Islet of Langerhans (tissue), 1 donor: ENCODE results near the gene SHROOM1.
A peak's percentile ranks its signal among the peaks of the same experiment; 100 is the strongest.
"Not testable (repeated sequence)": the region's sequence is repeated elsewhere in the genome, so short reads cannot be mapped to it uniquely, and the experiment has no call there.

Experiments
- FAIRE-seq: peaks from one replicate; lab custom pipeline; 2011; peaks lifted over from hg19 to GRCh38; lab: Jason Lieb, UNC

Gene SHROOM1

GRCh38 chr5:132830436-132831094 is at the start of gene SHROOM1:
TSS of gene SHROOM1 (minus strand) at chr5:132830647. CDS start at chr5:132826140, 4,507 bp downstream.
- no peak for FAIRE-seq

GRCh38 chr5:132877938-132878337 is 47.5 kb upstream of the SHROOM1 start:
- no peak for FAIRE-seq

- FAIRE-seq = no peak
Measured at GRCh38 chr5:132877466-132877865, 47.0 kb upstream of the SHROOM1 start.

- FAIRE-seq = no peak
Measured at GRCh38 chr5:132876020-132876759, 45.7 kb upstream of the SHROOM1 start.

- no peak for FAIRE-seq
Measured at GRCh38 chr5:132873930-132874271, 43.5 kb upstream of the SHROOM1 start.

- FAIRE-seq = no peak
Measured at GRCh38 chr5:132873119-132873929, 42.9 kb upstream of the SHROOM1 start, which contains the start of gene LEAP2. TSS of gene LEAP2 (plus strand) at chr5:132873668. CDS start at chr5:132873695, 27 bp downstream.

GRCh38 chr5:132872788-132873118 is 42.3 kb upstream of the SHROOM1 start:
- no peak for FAIRE-seq

GRCh38 chr5:132871459-132872284 is 41.2 kb upstream of the SHROOM1 start:
- FAIRE-seq = no peak

- no peak for FAIRE-seq
Measured at GRCh38 chr5:132870801-132871200, 40.4 kb upstream of the SHROOM1 start.

GRCh38 chr5:132868754-132869153 is 38.3 kb upstream of the SHROOM1 start:
- no peak for FAIRE-seq

- no peak for FAIRE-seq
Measured at GRCh38 chr5:132867046-132867451, 36.6 kb upstream of the SHROOM1 start.

- FAIRE-seq = peak; percentile 92
Measured at GRCh38 chr5:132866342-132867045, 36.0 kb upstream of the SHROOM1 start, which contains the start of the genes GDF9 and UQCRQ. TSS of gene GDF9 (minus strand) at chr5:132866469. CDS start at chr5:132864533, 1,936 bp downstream. TSS of gene UQCRQ (plus strand) at chr5:132866642. CDS start at chr5:132866882, 240 bp downstream.

- no peak for FAIRE-seq
Measured at GRCh38 chr5:132865668-132866341, 35.4 kb upstream of the SHROOM1 start.

GRCh38 chr5:132860742-132861141 is 30.3 kb upstream of the SHROOM1 start:
- no peak for FAIRE-seq

- FAIRE-seq = no peak
Measured at GRCh38 chr5:132859889-132860437, 29.5 kb upstream of the SHROOM1 start.

GRCh38 chr5:132856011-132856410 is 25.6 kb upstream of the SHROOM1 start:
- no peak for FAIRE-seq

GRCh38 chr5:132854992-132855391 is 24.5 kb upstream of the SHROOM1 start:
- not testable (repeated sequence) for FAIRE-seq

GRCh38 chr5:132854301-132854700 is 23.9 kb upstream of the SHROOM1 start:
- FAIRE-seq = no peak

- no peak for FAIRE-seq
Measured at GRCh38 chr5:132853790-132854189, 23.3 kb upstream of the SHROOM1 start.

GRCh38 chr5:132853323-132853722 is 22.9 kb upstream of the SHROOM1 start:
- FAIRE-seq = no peak
